Activated B cell treated with CpG ODN at 0.5 μM for 24 hours (primary cell): ENCODE data around the gene UPK1B. TPM values are rescaled to one million over a fixed set of nuclear protein-coding genes. Genes with fewer than 3 reads are reported as not detected.

Experiments
- ATAC-seq: fragments of 200-7000 bp; cut with Tn5 transposase; one replicate; pipeline ENCODE4 v1.10.0; 2021; ENCODE audit warnings: low read depth, mild to moderate bottlenecking, moderate library complexity
- CTCF ChIA-PET: fragments of 350-600 bp; sonication (Branson Sonifier 250); formaldehyde crosslinking; loops from one replicate; lab custom pipeline; 2021; ENCODE audit warnings: antibody characterized with exemption; lab: Charles Lee
- POLR2A ChIA-PET: fragments of 350-600 bp; sonication (Branson Sonifier 250); formaldehyde crosslinking; loops from one replicate; lab custom pipeline; 2021; ENCODE audit warnings: antibody characterized with exemption; lab: Charles Lee
- DNase-seq: peaks from one replicate; pipeline ENCODE4 v3.0.0; 2022
- H3K27ac Mint-ChIP-seq: one replicate; pipeline ENCODE4 v1.8.0; 2020; ENCODE audit warnings: mixed read lengths
- H3K27me3 Mint-ChIP-seq: one replicate; pipeline ENCODE4 v1.8.0; 2021; ENCODE audit warnings: mixed read lengths
- H3K36me3 Mint-ChIP-seq: one replicate; pipeline ENCODE4 v1.8.0; 2021; ENCODE audit warnings: low read depth, mixed read lengths
- H3K4me1 Mint-ChIP-seq: one replicate; pipeline ENCODE4 v1.8.0; 2021; ENCODE audit warnings: mixed read lengths
- H3K4me3 Mint-ChIP-seq: one replicate; pipeline ENCODE4 v1.8.0; 2020; ENCODE audit warnings: mild to moderate bottlenecking, mixed read lengths
- H3K9me3 Mint-ChIP-seq: one replicate; pipeline ENCODE4 v1.8.0; 2020; ENCODE audit warnings: mixed read lengths
- intact Hi-C: fragments of 100-400 bp; cut with micrococcal nuclease; formaldehyde crosslinking; loops from one replicate; pipeline ENCODE4 v1.15.1; 2024
- total RNA-seq: library from RNA; stranded (reverse); gene quantifications from 2 replicates; pipeline ENCODE4 v1.2.3, GENCODE V29; 2022
- TF ChIP-seq, protein P1 (sequence below): fragments of 200-600 bp; IDR thresholded peaks from one replicate; pipeline ENCODE4 v1.8.0; 2022; ENCODE audit warnings: antibody characterized with exemption, mild to moderate bottlenecking

UPK1B gene
- total RNA-seq, 1 donor from 2014 or later = not detected

DNA sequence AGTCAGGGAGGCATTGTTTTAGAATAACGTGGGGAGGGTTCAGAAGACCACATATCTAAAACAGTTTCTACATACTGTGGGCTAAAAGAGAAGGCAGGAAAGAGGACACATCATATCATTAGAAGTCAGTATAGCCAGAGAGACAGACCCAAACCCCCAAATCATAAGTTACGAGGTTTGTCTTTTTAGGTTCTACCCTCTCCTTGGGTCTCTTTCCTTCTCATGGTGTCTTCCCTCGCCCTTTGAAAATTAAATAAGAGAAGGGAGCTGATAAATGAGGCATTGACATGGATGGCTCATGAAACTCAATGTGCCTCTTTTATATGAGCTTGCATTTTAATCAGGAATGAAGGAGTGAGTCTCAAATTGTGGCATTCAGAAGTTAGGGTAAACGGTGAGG lies 3.4 kb downstream of the UPK1B start:
- ATAC-seq (no peak), DNase-seq (no peak)
- Mint-ChIP-seq H3K4me3 (no peak overlapping the region), H3K9me3 (no peaks in the 10 kb centered on the region), H3K36me3 (no peaks in the 10 kb centered on the region), H3K27me3 (peaks cover 10% of the 10 kb centered on the region), H3K4me1 (no peaks in the 10 kb centered on the region), H3K27ac (no peak overlapping the region)
- TF ChIP-seq, protein P1, sequence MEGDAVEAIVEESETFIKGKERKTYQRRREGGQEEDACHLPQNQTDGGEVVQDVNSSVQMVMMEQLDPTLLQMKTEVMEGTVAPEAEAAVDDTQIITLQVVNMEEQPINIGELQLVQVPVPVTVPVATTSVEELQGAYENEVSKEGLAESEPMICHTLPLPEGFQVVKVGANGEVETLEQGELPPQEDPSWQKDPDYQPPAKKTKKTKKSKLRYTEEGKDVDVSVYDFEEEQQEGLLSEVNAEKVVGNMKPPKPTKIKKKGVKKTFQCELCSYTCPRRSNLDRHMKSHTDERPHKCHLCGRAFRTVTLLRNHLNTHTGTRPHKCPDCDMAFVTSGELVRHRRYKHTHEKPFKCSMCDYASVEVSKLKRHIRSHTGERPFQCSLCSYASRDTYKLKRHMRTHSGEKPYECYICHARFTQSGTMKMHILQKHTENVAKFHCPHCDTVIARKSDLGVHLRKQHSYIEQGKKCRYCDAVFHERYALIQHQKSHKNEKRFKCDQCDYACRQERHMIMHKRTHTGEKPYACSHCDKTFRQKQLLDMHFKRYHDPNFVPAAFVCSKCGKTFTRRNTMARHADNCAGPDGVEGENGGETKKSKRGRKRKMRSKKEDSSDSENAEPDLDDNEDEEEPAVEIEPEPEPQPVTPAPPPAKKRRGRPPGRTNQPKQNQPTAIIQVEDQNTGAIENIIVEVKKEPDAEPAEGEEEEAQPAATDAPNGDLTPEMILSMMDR = no peak
- intact Hi-C loops = no loop called here
- ChIA-PET POLR2A (no interaction called here), CTCF (no interaction called here)

DNA sequence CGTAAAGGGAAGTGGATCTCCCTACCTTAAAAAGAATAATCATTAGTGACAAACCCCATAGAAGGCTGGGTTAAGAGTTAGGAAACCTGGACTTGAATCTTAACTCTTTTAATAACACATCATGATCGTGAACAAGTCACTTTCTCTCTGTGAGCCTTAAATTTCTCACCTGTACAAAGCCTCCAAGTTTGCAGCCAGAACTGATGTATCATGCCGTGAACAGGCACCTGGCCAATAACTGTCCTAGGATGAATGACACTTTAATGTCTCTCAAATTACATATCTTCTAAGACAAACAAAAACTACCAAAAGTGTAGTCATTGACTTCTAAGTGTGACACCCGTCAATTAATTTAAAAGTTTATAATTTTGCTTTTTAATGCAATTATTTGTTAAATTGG lies 3.9 kb downstream of the UPK1B start:
- DNase-seq = no peak
- TF ChIP-seq, protein P1 = no peak
- ChIA-PET POLR2A (no interaction called here), CTCF (no interaction called here)
- ATAC-seq = no peak
- Mint-ChIP-seq H3K27me3 (peaks cover 10% of the 10 kb centered on the region), H3K4me3 (no peak overlapping the region), H3K4me1 (no peaks in the 10 kb centered on the region), H3K36me3 (no peaks in the 10 kb centered on the region), H3K27ac (no peak overlapping the region), H3K9me3 (no peaks in the 10 kb centered on the region)
- intact Hi-C loops = no loop called here

DNA sequence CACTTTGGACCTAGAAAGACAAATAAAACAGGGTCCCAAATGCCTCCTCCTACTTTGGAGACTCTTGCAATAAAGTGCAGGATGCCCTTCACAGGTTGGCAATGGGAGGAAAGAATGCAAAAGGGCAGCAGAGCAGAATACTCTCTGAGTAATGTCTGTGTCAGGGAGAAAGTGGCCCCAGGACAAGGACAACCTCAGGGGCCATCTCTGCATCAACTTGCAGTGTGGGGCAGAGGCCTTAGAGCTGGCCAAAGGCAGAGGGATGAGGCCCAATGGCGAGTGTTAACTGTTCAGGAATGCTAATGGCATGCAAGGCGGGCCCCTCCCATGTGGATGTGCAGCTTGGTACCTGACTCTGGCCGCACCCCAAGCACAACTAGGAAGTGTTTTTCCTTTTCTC lies 8.4 kb downstream of the UPK1B start:
- intact Hi-C loops = no loop called here
- Mint-ChIP-seq H3K4me3 (no peak overlapping the region), H3K9me3 (no peaks in the 10 kb centered on the region), H3K27me3 (peaks cover 10% of the 10 kb centered on the region), H3K4me1 (no peaks in the 10 kb centered on the region), H3K27ac (no peak overlapping the region), H3K36me3 (no peaks in the 10 kb centered on the region)
- ChIA-PET POLR2A (no interaction called here), CTCF (no interaction called here)
- no peak for DNase-seq
- no peak for ATAC-seq
- TF ChIP-seq, protein P1 = no peak

DNA sequence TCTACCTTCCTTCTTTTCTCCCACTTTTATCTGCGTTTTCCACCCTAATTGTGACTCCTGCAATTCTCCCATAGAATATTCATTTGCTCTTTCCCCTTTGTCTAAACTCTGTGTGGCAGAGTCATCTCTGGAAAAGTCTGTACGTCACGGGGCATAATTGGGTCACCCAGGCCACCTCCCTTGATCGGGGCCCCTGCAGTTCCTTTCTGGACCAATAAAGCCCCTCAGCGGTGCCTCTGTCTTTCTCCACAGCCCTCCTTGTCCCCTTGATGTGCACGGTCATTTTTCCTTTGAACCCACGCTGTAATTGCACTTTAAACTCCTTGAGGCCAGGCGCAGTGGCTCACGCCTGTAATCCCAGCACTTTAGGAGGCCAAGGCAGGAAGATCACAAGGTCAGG lies 10.7 kb downstream of the UPK1B start:
- no peak overlapping the region for H3K27ac Mint-ChIP-seq
- no peaks in the 10 kb centered on the region for H3K36me3 Mint-ChIP-seq
- no peak for DNase-seq
- H3K27me3 Mint-ChIP-seq = peaks cover 4% of the 10 kb centered on the region
- intact Hi-C loops = no loop called here
- no peaks in the 10 kb centered on the region for H3K4me1 Mint-ChIP-seq
- TF ChIP-seq, protein P1 = no peak
- POLR2A ChIA-PET = no interaction called here
- H3K4me3 Mint-ChIP-seq = no peak overlapping the region
- ATAC-seq = no peak
- H3K9me3 Mint-ChIP-seq = no peaks in the 10 kb centered on the region
- CTCF ChIA-PET = no interaction called here

DNA sequence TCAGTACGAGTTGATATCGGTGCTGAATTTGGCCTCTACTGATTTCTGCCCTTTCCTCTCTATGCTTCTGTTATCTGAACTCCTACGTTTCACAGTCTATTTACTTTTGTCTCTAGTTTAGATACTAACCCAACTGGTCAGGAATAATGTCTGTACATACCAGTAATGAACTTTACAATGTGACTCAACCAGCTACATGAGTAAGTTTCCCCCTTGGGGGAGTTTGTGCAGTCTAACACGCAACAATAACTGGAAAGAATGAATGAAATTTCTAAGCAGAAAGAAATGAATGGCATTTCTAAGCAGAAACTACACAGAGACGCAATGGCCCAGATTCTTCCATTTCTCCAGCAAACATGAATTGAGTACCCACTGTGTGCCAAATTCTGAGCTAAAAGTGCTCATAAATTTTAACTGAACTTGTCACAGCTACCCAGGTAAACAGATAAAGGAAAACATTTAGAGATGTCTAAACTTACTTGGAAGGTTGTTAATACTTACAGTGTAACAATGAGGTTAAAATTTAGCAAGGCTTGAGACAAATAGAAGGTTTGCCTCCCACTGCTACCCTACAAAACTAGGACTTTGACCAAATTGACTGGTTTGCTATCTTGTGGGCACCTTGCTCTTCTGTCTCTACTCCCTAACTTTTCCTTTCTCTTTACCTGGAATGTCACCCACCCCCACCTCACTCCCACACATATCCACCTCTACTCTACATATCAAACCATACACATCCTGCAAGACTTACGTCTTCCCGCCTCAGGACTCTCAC lies 11.6 kb downstream of the UPK1B start:
- DNase-seq = no peak
- Mint-ChIP-seq H3K27me3 (peaks cover 4% of the 10 kb centered on the region), H3K27ac (no peak overlapping the region), H3K36me3 (no peaks in the 10 kb centered on the region), H3K4me3 (no peak overlapping the region), H3K9me3 (no peaks in the 10 kb centered on the region), H3K4me1 (no peaks in the 10 kb centered on the region)
- no peak for ATAC-seq
- ChIA-PET CTCF (no interaction called here), POLR2A (no interaction called here)
- TF ChIP-seq, protein P1 = no peak
- intact Hi-C loops = no loop called here
